Thoracic aorta (tissue), 2 donors: ENCODE data around the gene UBAP2. TPM values are rescaled to one million over a fixed set of nuclear protein-coding genes. Genes with fewer than 3 reads are reported as not detected.

ENCODE experiments used
- ATAC-seq: fragments of 150-250 bp; one replicate; pipeline ENCODE4 v1.8.0; 2017; ENCODE audit warnings: low read depth; ENCODE audit not compliant: insufficient number of reproducible peaks, low FRiP score
- DNase-seq: peaks from one replicate; pipeline ENCODE4 v3.0.0-alpha.2; 2020; ENCODE audit warnings: low spot score
- H3K27ac ChIP-seq, 2 donors: fragments of 200-600 bp; sonication (generic); 1 replicate in 1 of 2; 2 replicates in 1 of 2; pipeline ENCODE4 v1.5.1; 2016; ENCODE audit warnings: mild to moderate bottlenecking in 2 of 2, moderate library complexity in 2 of 2
- H3K27me3 ChIP-seq: fragments of 200-600 bp; sonication (generic); replicated peaks from 2 replicates; pipeline ENCODE4 v1.6.0; 2016; ENCODE audit warnings: mild to moderate bottlenecking; ENCODE audit not compliant: insufficient read depth
- H3K36me3 ChIP-seq: fragments of 200-600 bp; sonication (generic); one replicate; pipeline ENCODE4 v1.5.1; 2016
- H3K4me1 ChIP-seq, 2 donors: fragments of 200-600 bp; sonication (generic); 1 replicate in 1 of 2; 2 replicates in 1 of 2; pipeline versions ENCODE4 v1.5.1 to v1.6.0; 2016; ENCODE audit warnings: low read depth in 2 of 2, mild to moderate bottlenecking in 1 of 2; ENCODE audit not compliant: control insufficient read depth in 1 of 2
- H3K4me3 ChIP-seq: fragments of 200-600 bp; sonication (generic); 2 replicates; pipeline ENCODE4 v1.5.1; 2016; ENCODE audit warnings: mild to moderate bottlenecking
- H3K9me3 ChIP-seq: fragments of 200-600 bp; sonication (generic); 2 replicates; pipeline ENCODE4 v1.5.1; 2016
- total RNA-seq, 2 donors: library from RNA; depleted of rRNA; stranded (reverse); fragments of >200 nt; gene quantifications; one replicate each; pipeline versions ENCODE4 v1.1.0 to v1.2.3, GENCODE V29; 2016
- TF ChIP-seq, protein P1 (sequence below): fragments of 200-600 bp; sonication (generic); IDR thresholded peaks from one replicate; pipeline ENCODE4 v1.5.1; 2019; ENCODE audit warnings: antibody characterized with exemption

Gene UBAP2
- total RNA-seq, 2 donors from 2014 or later = 21.3 to 29.9 TPM

DNA sequence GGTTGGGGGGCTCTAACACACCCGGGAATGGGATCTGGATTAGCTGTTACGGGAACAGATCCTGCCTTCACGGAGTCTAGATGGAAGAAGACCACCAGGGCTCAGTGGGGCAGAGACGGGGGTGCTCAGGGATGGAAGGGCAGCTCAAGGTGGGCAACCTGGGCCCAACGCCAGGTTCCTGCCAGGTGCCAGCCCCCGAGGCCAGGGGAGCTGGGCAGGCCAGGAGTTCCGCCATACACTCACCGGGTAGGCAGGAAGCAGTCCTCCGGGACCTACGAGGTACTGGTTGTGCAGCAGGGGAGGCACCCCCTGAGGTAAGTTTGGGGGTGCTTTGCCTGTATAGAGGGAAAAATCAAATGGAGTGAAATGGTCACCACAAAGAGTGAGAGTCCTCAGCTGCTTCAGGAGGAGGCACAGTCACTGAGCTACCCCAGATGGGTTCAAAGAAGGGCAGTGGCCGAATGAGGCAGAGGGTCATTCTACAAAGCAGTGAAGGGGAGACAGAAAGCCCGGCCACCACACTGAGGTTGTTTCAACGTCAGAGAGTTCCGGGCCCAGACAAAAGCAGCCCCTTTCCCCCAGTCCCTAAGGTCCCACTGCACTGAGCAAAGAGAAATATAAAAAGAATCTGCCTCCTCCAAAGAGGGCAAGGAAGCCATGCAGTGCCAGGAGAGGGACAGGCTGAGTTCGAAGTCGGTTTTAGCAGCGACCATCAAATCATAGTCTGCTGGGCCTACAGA is 121.8 kb downstream of the UBAP2 start:
- Histone ChIP-seq H3K4me3 (no peak overlapping the region), H3K36me3 (peaks cover 51% of the 10 kb centered on the region), H3K27ac (no peak overlapping the region), H3K4me1 (peaks cover 0 to 25% of the 10 kb centered on the region in 2 donors), H3K9me3 (no peaks in the 10 kb centered on the region), H3K27me3 (no peaks in the 10 kb centered on the region)
- ATAC-seq = no peak
- DNase-seq = no peak
- TF ChIP-seq, protein P1, sequence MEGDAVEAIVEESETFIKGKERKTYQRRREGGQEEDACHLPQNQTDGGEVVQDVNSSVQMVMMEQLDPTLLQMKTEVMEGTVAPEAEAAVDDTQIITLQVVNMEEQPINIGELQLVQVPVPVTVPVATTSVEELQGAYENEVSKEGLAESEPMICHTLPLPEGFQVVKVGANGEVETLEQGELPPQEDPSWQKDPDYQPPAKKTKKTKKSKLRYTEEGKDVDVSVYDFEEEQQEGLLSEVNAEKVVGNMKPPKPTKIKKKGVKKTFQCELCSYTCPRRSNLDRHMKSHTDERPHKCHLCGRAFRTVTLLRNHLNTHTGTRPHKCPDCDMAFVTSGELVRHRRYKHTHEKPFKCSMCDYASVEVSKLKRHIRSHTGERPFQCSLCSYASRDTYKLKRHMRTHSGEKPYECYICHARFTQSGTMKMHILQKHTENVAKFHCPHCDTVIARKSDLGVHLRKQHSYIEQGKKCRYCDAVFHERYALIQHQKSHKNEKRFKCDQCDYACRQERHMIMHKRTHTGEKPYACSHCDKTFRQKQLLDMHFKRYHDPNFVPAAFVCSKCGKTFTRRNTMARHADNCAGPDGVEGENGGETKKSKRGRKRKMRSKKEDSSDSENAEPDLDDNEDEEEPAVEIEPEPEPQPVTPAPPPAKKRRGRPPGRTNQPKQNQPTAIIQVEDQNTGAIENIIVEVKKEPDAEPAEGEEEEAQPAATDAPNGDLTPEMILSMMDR = no peak

DNA sequence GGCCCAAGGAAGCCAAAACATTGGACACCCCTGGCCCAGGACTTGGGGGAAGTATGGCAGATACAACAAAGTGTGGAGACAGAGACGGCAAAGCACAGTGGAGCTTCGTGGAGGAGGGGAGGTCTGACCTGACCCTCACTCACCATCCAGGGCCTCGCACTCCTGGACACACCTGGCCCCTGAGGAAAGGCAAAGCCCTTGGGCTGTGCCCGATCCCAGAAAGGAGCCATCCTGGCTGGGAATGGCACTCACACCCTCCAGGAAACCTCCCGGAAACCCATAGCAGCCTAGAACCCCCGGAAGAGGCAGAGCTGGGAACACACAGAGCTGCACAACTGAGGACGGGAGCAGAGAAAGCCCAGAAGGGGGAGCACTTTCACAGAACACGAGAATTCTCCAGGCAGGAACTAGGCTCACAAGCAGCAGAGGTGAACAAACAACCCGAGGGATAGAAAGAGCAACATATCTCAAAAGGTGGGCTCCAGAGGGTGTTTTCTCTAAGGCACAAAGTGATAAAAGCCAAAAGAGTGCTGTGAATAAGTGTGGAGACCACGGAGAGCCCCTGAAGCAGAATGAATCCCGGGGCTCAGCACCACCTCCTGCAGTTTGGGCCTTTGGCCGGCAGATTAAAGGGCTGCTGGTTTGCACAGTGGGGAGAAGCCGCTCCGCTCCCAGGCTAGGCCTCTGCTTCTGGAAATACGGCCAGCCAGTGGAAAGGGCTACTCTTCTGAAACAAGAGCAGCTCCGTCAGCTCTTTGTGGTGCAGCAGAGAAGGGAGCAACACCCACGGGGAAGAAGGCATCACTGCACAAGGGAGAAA is 123.5 kb downstream of the UBAP2 start:
- TF ChIP-seq, protein P1 = peak; percentile 51
- Histone ChIP-seq H3K4me3 (no peak overlapping the region), H3K27me3 (no peaks in the 10 kb centered on the region), H3K36me3 (peaks cover 53% of the 10 kb centered on the region), H3K27ac (peak overlapping the region; percentile 35 to 39), H3K9me3 (no peaks in the 10 kb centered on the region), H3K4me1 (peaks cover 0 to 25% of the 10 kb centered on the region in 2 donors)
- no peak for DNase-seq
- ATAC-seq = no peak

DNA sequence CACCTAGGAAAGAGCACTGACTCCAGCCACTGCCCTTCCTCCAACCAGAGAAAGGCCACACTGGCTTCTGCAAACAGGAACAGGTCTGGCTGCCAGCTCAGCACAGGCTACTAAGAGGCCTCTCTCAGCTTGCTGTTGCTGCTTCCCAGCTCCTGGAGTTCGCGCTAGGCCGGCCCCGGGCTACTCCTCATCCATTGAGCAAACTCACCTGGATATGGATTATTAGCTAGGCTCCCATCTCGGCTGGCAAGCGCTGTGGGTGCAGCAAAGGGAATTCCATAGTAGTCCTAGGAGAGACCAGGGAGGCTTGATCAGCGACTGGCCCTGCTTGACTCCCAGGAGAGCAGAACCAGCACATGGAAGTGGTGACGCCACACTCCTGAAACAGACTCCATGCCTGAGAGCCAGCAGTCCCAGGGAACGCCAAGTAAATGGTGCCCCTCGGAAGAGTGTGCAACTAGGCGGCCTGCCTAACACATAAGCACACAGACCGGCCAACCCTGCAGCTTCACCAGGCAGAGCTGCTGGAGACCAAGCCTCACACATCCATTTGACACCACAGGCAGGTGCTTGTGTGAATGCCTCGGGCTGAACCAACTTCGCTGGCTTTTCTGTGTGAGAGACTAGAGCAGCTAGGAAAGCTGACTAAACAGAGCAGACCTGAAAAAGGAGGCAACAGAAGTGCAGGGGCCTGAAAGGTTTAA is 124.5 kb downstream of the UBAP2 start:
- Histone ChIP-seq H3K9me3 (no peaks in the 10 kb centered on the region), H3K4me3 (no peak overlapping the region), H3K4me1 (peaks cover 0 to 25% of the 10 kb centered on the region in 2 donors), H3K27me3 (no peaks in the 10 kb centered on the region), H3K27ac (peak overlapping the region; percentile 35 to 46), H3K36me3 (peaks cover 63% of the 10 kb centered on the region)
- DNase-seq (no peak), ATAC-seq (no peak)
- TF ChIP-seq, protein P1 = no peak

DNA sequence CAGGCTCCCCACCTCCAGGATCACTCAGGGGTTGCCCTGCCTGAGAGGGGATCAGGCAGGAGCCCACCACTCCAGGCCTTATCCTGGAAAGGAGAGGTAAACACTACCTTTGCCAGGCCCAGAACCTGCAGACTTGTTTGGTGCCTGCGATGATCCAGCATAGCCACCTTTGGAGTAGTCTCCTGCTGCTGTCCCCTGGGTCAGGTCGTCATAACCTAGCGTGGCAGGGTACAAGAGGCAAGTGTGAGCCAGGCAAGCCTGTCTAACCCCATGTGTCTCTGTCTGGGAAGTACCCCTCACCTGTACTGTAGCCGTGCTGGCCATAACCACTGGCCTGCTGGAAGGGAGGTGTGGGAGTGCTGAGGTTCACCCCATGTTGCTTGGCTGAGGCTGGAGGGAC is 125.6 kb downstream of the UBAP2 start:
- no peak for ATAC-seq
- peaks cover 65% of the 10 kb centered on the region for H3K36me3 ChIP-seq

More for the DNA sequence above, 125.6 kb downstream of the UBAP2 start:
- Histone ChIP-seq H3K4me3 (no peak overlapping the region), H3K9me3 (no peaks in the 10 kb centered on the region), H3K4me1 (peaks cover 0 to 25% of the 10 kb centered on the region in 2 donors), H3K27ac (peak overlapping the region in 1 of 2 donors; percentile 46), H3K27me3 (no peaks in the 10 kb centered on the region)
- TF ChIP-seq, protein P1 = no peak
- DNase-seq = no peak
